ENCODE measurements around the gene TCTN2.
A peak's percentile ranks its signal among the peaks of the same experiment; 100 is the strongest.

Gene TCTN2

GRCh38 chr12:123686636-123687190 is 15.8 kb downstream of the TCTN2 start:
- no peak for DNase-seq

- no peak for DNase-seq
Measured at GRCh38 chr12:123690191-123690840, 19.4 kb downstream of the TCTN2 start.

DNA sequence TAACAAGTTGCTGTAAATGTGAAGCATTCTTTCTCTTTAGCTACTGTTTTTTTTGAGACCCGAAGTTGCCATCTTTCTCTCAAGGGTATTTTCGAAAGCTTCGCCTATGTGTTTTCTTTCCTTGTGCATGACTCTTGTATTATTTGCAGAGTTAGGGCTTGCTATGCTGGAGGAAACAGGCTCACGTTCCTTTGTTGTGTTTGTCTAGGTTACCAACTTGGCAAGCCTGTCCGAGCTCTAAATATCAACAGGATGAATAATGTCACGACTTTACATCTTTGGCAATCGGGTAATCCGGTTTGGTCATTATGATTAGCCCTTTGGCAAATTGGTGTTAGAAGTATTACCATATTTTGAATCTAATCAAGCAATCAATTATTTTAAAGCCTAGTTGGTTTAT is 25.3 kb downstream of the TCTN2 start:
- DNase-seq = no peak

- DNase-seq = no peak
Measured at GRCh38 chr12:123696646-123697045, 25.7 kb downstream of the TCTN2 start.

DNA sequence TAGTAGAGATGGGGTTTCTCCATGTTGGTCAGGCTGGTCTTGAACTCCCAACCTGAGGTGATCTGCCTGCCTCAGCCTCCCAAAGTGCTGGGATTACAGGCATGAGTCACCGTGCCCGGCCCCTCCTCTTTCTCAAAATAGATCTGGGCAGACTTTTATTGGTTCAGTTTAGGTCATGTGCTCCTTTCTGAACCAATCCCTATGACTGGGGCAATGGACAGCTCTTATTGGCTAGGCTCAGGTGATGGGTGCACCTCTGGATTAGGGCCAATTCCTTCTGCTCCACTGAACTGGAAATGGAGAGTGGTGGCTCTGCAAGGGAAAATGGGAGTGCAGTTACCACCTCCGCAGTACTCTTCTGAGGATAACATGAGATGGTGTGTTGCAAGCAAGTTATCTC is 35.0 kb downstream of the TCTN2 start:
- DNase-seq = no peak

GRCh38 chr12:123707466-123707865 is 36.6 kb downstream of the TCTN2 start:
- no peak for DNase-seq

DNA sequence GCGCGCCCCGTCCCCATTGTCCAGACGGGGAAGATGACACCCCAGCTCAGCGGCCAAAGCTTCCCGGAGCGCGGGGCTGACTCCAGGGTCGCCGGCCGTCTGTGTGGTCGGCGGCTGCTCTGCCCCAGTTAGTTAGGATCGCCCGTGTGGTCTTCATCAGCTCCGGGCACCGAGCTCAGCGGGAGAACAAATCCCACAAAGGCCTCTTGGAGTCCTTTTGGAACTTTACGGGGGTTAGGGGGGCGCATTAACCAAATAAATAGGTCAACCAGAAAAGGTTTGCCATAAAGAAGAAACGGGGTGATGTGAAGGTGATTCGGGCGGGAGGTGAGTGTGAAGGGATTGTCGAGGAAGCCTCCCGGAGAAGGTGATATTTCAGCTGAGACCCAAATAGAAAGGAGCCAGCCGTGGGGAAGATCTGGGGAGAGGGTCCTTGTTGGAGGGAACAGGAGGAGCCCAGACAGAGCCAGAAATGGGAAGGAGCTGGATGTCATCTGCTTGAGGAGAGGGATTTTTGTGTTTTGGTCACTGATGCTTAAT is 41.9 kb downstream of the TCTN2 start:
- DNase-seq = no peak

DNA sequence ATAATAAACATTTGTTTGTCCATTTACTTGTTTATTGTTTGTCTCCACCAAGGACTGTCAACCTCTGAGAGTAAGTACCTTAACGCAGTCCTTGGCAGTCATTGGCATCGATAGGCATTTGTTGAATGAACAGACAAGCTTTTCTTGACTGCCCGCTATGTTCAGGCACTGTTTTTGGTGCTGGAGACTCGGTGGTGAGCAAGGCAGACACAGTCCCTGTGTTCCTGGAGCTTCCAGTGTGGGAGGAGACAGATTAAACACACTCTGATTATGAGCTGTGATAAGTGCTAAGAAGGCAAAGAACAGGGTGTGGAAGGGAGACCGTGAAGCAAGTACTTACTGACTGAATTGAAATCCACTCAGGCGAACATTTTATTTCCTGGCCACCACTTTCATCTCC is 42.5 kb downstream of the TCTN2 start:
- DNase-seq = no peak

GRCh38 chr12:123713823-123714585 is 43.1 kb downstream of the TCTN2 start:
- peak; percentile 7 for DNase-seq

DNA sequence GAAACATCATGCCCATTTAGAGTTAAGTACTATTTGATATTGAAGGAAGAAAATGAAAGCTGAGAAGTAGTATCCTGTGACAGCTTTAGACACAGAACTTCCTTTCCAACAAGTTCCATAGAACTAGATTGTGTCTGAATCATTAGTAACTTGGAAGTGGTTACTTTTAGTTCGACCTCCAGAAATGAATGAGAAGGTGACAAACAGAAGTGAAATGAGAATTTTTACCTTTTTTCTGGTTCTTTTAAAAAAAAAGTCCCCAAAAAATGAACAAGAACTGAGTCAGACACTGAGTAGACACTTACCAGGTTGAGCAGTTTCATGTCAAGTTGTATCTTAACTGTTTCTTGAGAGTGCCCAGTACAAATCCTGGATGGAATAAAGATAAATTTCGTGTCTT is 44.3 kb downstream of the TCTN2 start:
- DNase-seq = no peak

GRCh38 chr12:123717350-123717749 is 46.4 kb downstream of the TCTN2 start:
- no peak for DNase-seq

DNA sequence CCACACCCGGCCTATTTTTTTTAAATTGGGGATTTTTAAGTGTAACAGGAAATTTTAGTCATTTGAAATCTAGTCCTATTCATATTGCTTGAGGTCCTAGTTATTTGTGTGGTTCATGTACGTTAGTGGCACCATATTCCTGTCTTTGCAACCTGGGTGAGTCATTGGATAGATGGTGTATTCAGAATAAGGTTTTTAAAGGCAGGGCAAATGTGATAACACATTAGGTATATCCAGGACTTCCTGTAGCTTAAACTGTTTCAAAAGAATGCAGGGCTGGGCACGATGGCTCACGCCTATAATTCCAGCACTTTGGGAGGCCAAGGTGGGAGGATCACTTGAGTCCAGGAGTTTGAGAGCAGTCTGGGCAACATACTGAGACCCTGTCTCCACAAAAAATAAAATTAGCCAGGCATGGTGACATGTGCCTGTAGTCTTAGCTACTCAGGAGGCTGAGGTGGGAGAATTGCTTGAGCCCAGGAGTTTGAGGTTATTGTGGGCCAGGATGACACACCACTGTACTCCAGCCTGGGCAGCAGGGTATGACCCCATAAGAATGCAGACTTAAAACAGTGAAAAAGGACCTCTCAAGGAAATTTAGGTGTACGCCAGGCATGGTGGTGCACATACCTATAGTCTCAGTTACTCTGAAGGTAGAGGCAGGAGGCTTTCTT is 49.4 kb downstream of the TCTN2 start:
- DNase-seq = no peak

- DNase-seq = no peak
Measured at GRCh38 chr12:123721245-123721644, 50.3 kb downstream of the TCTN2 start.

GRCh38 chr12:123723011-123723410 is 52.1 kb downstream of the TCTN2 start:
- no peak for DNase-seq

GRCh38 chr12:123723765-123724164 is 52.9 kb downstream of the TCTN2 start:
- no peak for DNase-seq

- DNase-seq = no peak
Measured at GRCh38 chr12:123726244-123726643, 55.3 kb downstream of the TCTN2 start.

DNA sequence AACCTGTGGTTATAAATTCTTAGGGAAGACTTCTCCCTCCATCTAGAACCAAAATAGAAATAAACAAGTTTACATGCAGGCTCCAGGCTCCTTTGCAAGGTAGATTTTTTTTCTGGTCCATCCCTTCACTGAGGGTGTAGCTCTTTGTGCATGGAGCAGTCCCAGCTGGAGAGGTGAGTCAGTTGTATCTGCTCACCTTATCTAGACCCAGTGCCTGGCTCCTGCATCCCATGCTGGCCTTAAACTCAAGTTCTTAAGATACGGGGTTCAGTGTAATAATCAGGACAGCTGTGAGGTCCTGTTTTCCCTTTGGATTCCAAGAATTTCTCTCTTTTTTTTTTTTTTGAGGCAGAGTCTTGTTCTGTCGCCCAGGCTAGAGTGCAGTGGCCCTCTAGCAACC is 56.0 kb downstream of the TCTN2 start:
- DNase-seq = no peak

GRCh38 chr12:123727878-123728277 is 57.0 kb downstream of the TCTN2 start:
- DNase-seq = no peak

GRCh38 chr12:123731596-123731995 is 60.7 kb downstream of the TCTN2 start:
- DNase-seq = no peak

DNA sequence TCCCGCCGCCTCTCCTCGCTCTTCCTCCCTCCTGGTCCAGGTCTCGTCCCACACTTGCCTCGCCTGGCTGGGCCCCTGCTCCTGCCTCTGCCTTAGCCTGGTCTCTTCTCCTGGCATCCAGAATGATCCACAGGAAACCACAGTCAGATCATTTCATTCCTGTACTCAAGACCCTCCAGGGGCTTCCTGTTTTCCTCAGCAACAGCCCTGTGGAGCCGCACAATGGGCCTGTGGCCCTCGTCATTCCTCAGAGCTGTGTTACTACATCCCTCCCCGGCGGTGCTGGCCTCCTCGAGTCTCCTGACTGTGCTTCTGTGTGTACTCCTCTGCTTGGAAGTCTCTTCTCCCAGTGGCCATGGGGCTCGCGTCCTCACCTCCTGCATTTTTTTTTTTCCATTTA is 61.3 kb downstream of the TCTN2 start:
- DNase-seq = no peak

- DNase-seq = no peak
Measured at GRCh38 chr12:123733229-123733628, 62.3 kb downstream of the TCTN2 start.

- no peak for DNase-seq
Measured at GRCh38 chr12:123734268-123734667, 63.4 kb downstream of the TCTN2 start.

DNA sequence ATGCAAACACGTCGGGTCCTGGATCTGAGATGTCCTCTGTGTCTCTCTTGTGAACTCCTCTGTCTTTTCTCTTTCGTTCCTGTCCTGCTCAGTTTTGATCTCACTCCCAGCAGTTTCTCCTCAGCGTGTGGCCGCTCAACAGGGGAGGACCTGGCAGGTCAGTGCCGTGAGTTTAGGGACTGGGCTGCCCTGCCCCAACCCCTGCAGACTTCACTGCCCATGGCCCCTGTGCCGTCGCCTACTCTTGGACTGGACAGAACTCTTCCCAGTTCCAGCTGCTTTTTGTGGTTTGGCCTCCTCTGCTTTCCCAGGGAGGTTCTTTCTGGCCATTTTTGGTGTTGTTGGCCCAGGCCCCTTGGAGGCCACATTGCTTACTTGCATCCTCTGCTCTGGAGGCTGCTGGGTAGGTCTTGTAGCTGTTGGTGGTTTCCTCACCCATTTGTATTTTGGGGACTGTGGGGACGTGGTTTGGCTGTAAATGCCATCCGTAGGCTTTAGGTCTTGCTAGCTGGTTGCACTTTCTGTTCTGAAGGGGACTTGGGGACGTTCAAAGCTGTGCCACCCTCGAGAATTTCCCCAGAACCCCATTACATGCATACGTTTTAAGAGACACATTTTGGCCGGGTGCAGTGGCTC is 71.1 kb downstream of the TCTN2 start:
- DNase-seq = no peak
